Measurements from ENCODE around the gene ITGB4. TPM values are rescaled to one million over a fixed set of nuclear protein-coding genes. Genes with fewer than 3 reads are reported as not detected.

The ITGB4 gene
- total RNA-seq, 1 experiment from 2014 or later = 568 TPM

DNA sequence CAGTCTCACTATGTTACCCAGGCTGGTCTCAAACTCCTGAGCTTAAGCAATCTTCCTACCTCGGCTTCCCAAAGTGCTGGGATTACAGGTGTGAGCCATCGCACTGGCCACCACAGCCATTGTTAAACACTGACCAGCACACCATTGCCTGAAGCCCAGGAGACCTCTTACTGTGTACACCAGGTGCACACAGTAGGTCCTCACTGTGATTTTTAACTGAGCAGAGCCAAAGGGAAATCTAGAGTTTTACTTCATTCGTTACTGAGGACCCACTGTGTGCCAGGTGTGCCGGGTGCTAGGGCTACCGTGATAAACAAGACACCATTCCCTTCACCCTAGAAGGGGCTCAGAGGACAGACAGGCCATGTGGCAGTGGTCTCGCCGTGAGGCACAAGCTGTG, 4.2 kb downstream of the ITGB4 start (continued):
- no peak for TF ChIP-seq TCF7L2 (IDR thresholded peaks at IDR 0.05; ENCODE audit: borderline replicate concordance, extremely low read depth, insufficient read depth, insufficient read length)
- no peak for TF ChIP-seq SIN3A (IDR thresholded peaks at IDR 0.05; ENCODE audit: low read depth)

DNA sequence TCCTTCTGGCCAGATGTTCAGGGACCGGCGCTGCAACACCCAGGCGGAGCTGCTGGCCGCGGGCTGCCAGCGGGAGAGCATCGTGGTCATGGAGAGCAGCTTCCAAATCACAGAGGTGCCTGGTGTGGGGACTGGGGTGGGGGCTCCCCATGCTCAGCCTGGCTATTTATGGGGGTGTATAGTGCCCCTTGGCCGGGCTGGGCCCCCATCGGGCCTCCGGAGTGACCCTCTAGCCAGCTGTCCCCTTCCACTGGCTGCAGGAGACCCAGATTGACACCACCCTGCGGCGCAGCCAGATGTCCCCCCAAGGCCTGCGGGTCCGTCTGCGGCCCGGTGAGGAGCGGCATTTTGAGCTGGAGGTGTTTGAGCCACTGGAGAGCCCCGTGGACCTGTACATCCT, 6.1 kb downstream of the ITGB4 start:
- H3K9ac ChIP-seq (ENCODE audit: low read length) = no peak overlapping the region
- no peaks in the 10 kb centered on the region for H3K9me2 ChIP-seq (ENCODE audit: insufficient read depth)
- H3K27me3 ChIP-seq (ENCODE audit: insufficient read depth, low read length) = no peaks in the 10 kb centered on the region
- RAD21 ChIA-PET (ENCODE audit: low non-redundant PET in 1 of 2, low total read pairs in 2 of 2, uncharacterized antibody in 2 of 2, unreplicated experiment in 2 of 2) = no interaction called here
- DNase-seq (ENCODE audit: low read depth, low spot score) (no peak), ATAC-seq (no peak)
- TF ChIP-seq TCF7L2 (IDR thresholded peaks at IDR 0.05; ENCODE audit: borderline replicate concordance, extremely low read depth, insufficient read depth, insufficient read length) = no peak
- TF ChIP-seq CEBPB (IDR thresholded peaks at IDR 0.05; ENCODE audit: low read depth) = no peak
- TF ChIP-seq, protein P1, sequence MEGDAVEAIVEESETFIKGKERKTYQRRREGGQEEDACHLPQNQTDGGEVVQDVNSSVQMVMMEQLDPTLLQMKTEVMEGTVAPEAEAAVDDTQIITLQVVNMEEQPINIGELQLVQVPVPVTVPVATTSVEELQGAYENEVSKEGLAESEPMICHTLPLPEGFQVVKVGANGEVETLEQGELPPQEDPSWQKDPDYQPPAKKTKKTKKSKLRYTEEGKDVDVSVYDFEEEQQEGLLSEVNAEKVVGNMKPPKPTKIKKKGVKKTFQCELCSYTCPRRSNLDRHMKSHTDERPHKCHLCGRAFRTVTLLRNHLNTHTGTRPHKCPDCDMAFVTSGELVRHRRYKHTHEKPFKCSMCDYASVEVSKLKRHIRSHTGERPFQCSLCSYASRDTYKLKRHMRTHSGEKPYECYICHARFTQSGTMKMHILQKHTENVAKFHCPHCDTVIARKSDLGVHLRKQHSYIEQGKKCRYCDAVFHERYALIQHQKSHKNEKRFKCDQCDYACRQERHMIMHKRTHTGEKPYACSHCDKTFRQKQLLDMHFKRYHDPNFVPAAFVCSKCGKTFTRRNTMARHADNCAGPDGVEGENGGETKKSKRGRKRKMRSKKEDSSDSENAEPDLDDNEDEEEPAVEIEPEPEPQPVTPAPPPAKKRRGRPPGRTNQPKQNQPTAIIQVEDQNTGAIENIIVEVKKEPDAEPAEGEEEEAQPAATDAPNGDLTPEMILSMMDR (IDR thresholded peaks at IDR 0.05 in 2 of 3, conservative IDR thresholded peaks at IDR 0.05 in 1 of 3; ENCODE audit: borderline replicate concordance in 1 of 3, insufficient read depth in 1 of 3, low read depth in 2 of 3, low read length in 2 of 3) = no peak
- no peak for TF ChIP-seq EZH2 (IDR thresholded peaks at IDR 0.05)
- CTCF ChIA-PET = interaction anchor here (0.8 kb wide), 1 partner anchor 44 kb away, joined by 3 read pairs; no protein-coding TSS in a partner anchor
- no peak overlapping the region for H3K4me3 ChIP-seq (replicated peaks in 1 of 2; ENCODE audit: low read depth in 1 of 2, low read length in 2 of 2)
- no peaks in the 10 kb centered on the region for H3K9me3 ChIP-seq (ENCODE audit: control insufficient read depth in 1 of 2, insufficient read depth in 1 of 2, low read depth in 1 of 2, low read length in 2 of 2)
- no peak overlapping the region for H2AFZ ChIP-seq (ENCODE audit: low read depth, low read length, poor library complexity, severe bottlenecking)
- H3K27ac ChIP-seq (ENCODE audit: low read depth, low read length) = no peak overlapping the region
- H3K36me3 ChIP-seq (ENCODE audit: control insufficient read depth in 1 of 2, insufficient read depth in 2 of 2, low read length in 2 of 2) = peaks cover 50 to 64% of the 10 kb centered on the region in 2 experiments
- POLR2A ChIA-PET = interaction anchor here (1.7 kb wide), 1 partner anchor 9 kb away, joined by 3 read pairs; no protein-coding TSS in a partner anchor
- H3K4me1 ChIP-seq (ENCODE audit: control insufficient read depth in 1 of 2, insufficient read depth in 2 of 2, low read length in 2 of 2) = peaks cover 14 to 19% of the 10 kb centered on the region in 2 experiments
- BruUV-seq (replicated peaks) = no TSS peak
- H3K79me2 ChIP-seq (ENCODE audit: insufficient read depth, low read length) = peaks cover 38% of the 10 kb centered on the region
- intact Hi-C loops (cut with micrococcal nuclease) = no loop called here
- H4K20me1 ChIP-seq (ENCODE audit: insufficient read depth) = no peaks in the 10 kb centered on the region
- H3K4me2 ChIP-seq (ENCODE audit: low read length) = no peak overlapping the region
